SK-N-SH (cell line): ENCODE results near the gene HES2. TPM values are rescaled to one million over a fixed set of nuclear protein-coding genes. Genes with fewer than 3 reads are reported as not detected.

Source experiments
- CTCF ChIA-PET: fragments of 300-600, 350-600 bp; formaldehyde crosslinking; extraction: SDS; loops from one replicate; lab custom pipeline; 2021; lab: Yijun Ruan, JAX
- POLR2A ChIA-PET: fragments of 350-600 bp; sonication (Branson Sonifier 250); formaldehyde crosslinking; extraction: SDS; loops from one replicate; lab custom pipeline; 2020; ENCODE audit warnings: antibody characterized with exemption, inconsistent platforms; lab: Yijun Ruan, JAX
- DNase-seq: peaks from one replicate; pipeline ENCODE4 v3.0.0; 2012
- H2AFZ ChIP-seq: fragments of 200-600 bp; sonication (generic); 2 replicates; pipeline ENCODE4 v1.8.1; 2016; ENCODE audit warnings: antibody characterized with exemption, mild to moderate bottlenecking, low read depth
- H3F3A ChIP-seq: fragments of 200-600 bp; sonication (generic); replicated peaks from 2 replicates; pipeline ENCODE3; 2016; ENCODE audit warnings: antibody characterized with exemption, mild to moderate bottlenecking; ENCODE audit not compliant: insufficient read depth
- H3K27ac ChIP-seq, 2 experiments: fragments of 200-500 bp in 1 of 2; fragments of 200-600 bp in 1 of 2; sonication (Bioruptor generic) in 1 of 2; sonication (generic), shearing (Covaris generic) in 1 of 2; 2 replicates each; pipeline versions ENCODE4 v1.5.1 to v1.6.1; 2014 to 2016; ENCODE audit warnings: low read depth in 2 of 2, inconsistent platforms in 1 of 2, low read length in 1 of 2, mild to moderate bottlenecking in 1 of 2, mixed read lengths in 1 of 2
- H3K27me3 ChIP-seq: fragments of 200-600 bp; sonication (generic), shearing (Covaris generic); 2 replicates; pipeline ENCODE4 v1.6.1; 2016; ENCODE audit warnings: mixed run types; ENCODE audit not compliant: insufficient read depth
- H3K36me3 ChIP-seq, 2 experiments: fragments of 200-500 bp in 1 of 2; fragments of 200-600 bp in 1 of 2; sonication (Bioruptor generic) in 1 of 2; sonication (generic) in 1 of 2; replicated peaks in 1 of 2; 2 replicates each; pipeline versions ENCODE3 to v1.5.1; 2014 to 2016; ENCODE audit warnings: low read length in 1 of 2, mild to moderate bottlenecking in 1 of 2; ENCODE audit not compliant: insufficient read depth in 2 of 2, control insufficient read depth in 1 of 2
- H3K4me1 ChIP-seq, 2 experiments: fragments of 200-500 bp in 1 of 2; fragments of 200-600 bp in 1 of 2; sonication (Bioruptor generic) in 1 of 2; sonication (generic), shearing (Covaris generic) in 1 of 2; 2 replicates each; pipeline versions ENCODE4 v1.5.1 to v1.6.1; 2014 to 2016; ENCODE audit warnings: low read depth in 1 of 2, low read length in 1 of 2, mixed run types in 1 of 2; ENCODE audit not compliant: insufficient read depth in 2 of 2, control insufficient read depth in 1 of 2
- H3K4me2 ChIP-seq: fragments of 200-600 bp; sonication (generic), shearing (Covaris generic); 2 replicates; pipeline ENCODE4 v1.6.1; 2017; ENCODE audit warnings: mixed run types
- H3K4me3 ChIP-seq, 2 experiments: fragments of 200-500 bp in 1 of 2; fragments of 200-600 bp in 1 of 2; sonication (Bioruptor generic) in 1 of 2; sonication (generic), shearing (Covaris generic) in 1 of 2; 2 replicates each; pipeline versions ENCODE4 v1.5.1 to v1.8.1; 2014 to 2016; ENCODE audit warnings: low read depth in 2 of 2, inconsistent platforms in 1 of 2, low read length in 1 of 2, mild to moderate bottlenecking in 1 of 2, mixed read lengths in 1 of 2, moderate library complexity in 1 of 2
- H3K79me2 ChIP-seq: fragments of 200-600 bp; sonication (generic); 2 replicates; pipeline ENCODE4 v1.8.1; 2017; ENCODE audit warnings: mild to moderate bottlenecking; ENCODE audit not compliant: insufficient read depth
- H3K9ac ChIP-seq: fragments of 200-600 bp; sonication (generic); 2 replicates; pipeline ENCODE4 v1.6.1; 2017; ENCODE audit warnings: mixed run types
- H3K9me2 ChIP-seq: fragments of 200-600 bp; sonication (generic); 2 replicates; pipeline ENCODE4 v1.6.1; 2017; ENCODE audit warnings: mixed run types
- H3K9me3 ChIP-seq: fragments of 200-600 bp; sonication (generic); 2 replicates; pipeline ENCODE4 v1.6.1; 2017; ENCODE audit warnings: mixed run types, mild to moderate bottlenecking, moderate library complexity
- H4K20me1 ChIP-seq: fragments of 200-600 bp; sonication (generic); 2 replicates; pipeline ENCODE4 v1.6.1; 2017; ENCODE audit warnings: mild to moderate bottlenecking, mixed run types; ENCODE audit not compliant: insufficient read depth
- CHD2 ChIP-seq: fragments of 150-350 bp; IDR thresholded peaks from 2 replicates; pipeline ENCODE4 v1.6.1; 2018; ENCODE audit warnings: low read length; ENCODE audit not compliant: partially characterized antibody
- CTCF ChIP-seq: fragments of 200-600 bp; sonication (generic); IDR thresholded peaks from 2 replicates; pipeline ENCODE4 v1.6.1; 2017; ENCODE audit warnings: antibody characterized with exemption, mild to moderate bottlenecking, moderate library complexity
- ELF1 ChIP-seq: IDR thresholded peaks from 2 replicates; pipeline ENCODE4 v1.4.0; 2012
- EP300 ChIP-seq, 2 experiments: IDR thresholded peaks; 2 replicates each; pipeline versions ENCODE4 v1.4.0 to v1.6.1; 2012; ENCODE audit warnings: borderline replicate concordance in 1 of 2, low read depth in 1 of 2, low read length in 1 of 2
- EZH2phosphoT487 ChIP-seq: fragments of 200-600 bp; sonication (generic); IDR thresholded peaks from 2 replicates; pipeline ENCODE4 v1.6.1; 2017; ENCODE audit warnings: low read depth, mixed run types, mild to moderate bottlenecking, antibody characterized with exemption, moderate library complexity, borderline replicate concordance
- FOXJ3 ChIP-seq: sonication (generic); formaldehyde crosslinking; IDR thresholded peaks from 2 replicates; pipeline ENCODE4 v1.5.1; 2020; ENCODE audit warnings: mild to moderate bottlenecking, missing genetic modification reagents
- FOXM1 ChIP-seq: IDR thresholded peaks from 2 replicates; pipeline ENCODE4 v1.4.0; 2012; ENCODE audit warnings: low read depth, mild to moderate bottlenecking
- NFIC ChIP-seq: IDR thresholded peaks from 2 replicates; pipeline ENCODE4 v1.4.0; 2012; ENCODE audit warnings: borderline replicate concordance
- NRF1 ChIP-seq: IDR thresholded peaks from 2 replicates; pipeline ENCODE4 v1.6.1; 2012; ENCODE audit warnings: low read depth, mild to moderate bottlenecking, low read length
- PBX3 ChIP-seq: IDR thresholded peaks from 2 replicates; pipeline ENCODE4; 2012
- RXRA ChIP-seq: IDR thresholded peaks from 2 replicates; pipeline ENCODE4 v1.4.0; 2012; ENCODE audit warnings: low read depth, mild to moderate bottlenecking, borderline replicate concordance
- SIN3A ChIP-seq: IDR thresholded peaks from 2 replicates; pipeline ENCODE4 v1.6.1; 2012; ENCODE audit warnings: low read depth, mild to moderate bottlenecking, low read length, moderate library complexity, borderline replicate concordance
- SMC3 ChIP-seq: IDR thresholded peaks from 2 replicates; pipeline ENCODE4 v1.6.1; 2012; ENCODE audit warnings: low read depth, low read length, improper control_type of control experiment
- USF2 ChIP-seq: fragments of 150-350 bp; IDR thresholded peaks from 2 replicates; pipeline ENCODE4 v1.6.1; 2017; ENCODE audit warnings: antibody characterized with exemption, low read length, low read depth, borderline replicate concordance
- YY1 ChIP-seq: IDR thresholded peaks from 2 replicates; pipeline ENCODE4 v1.4.0; 2012; ENCODE audit warnings: low read depth, mild to moderate bottlenecking
- WGBS: methylation state at CpG from one replicate; pipeline ENCODE4 v1.1.6; 2017; ENCODE audit warnings: low lambda C conversion rate; 5-methylcytosine and 5-hydroxymethylcytosine counted together
- polyA plus RNA-seq, 3 experiments: library from polyadenylated mRNA; depleted of rRNA; stranded (reverse); fragments of >200 nt; gene quantifications; 2 replicates each; pipeline ENCODE4 v1.2.3, GENCODE V29; 2012

The HES2 gene
- polyA plus RNA-seq, 1 of the 3 experiments (the other 2 are of a cell fraction): 0.03 TPM

- 40% methylated on average over 9 of the region's 66 CpGs for WGBS
- no peaks in the 10 kb centered on the region for H3K79me2 ChIP-seq
- no peaks in the 10 kb centered on the region for H3K9me3 ChIP-seq
- no peak overlapping the region for H3K27ac ChIP-seq
- TF ChIP-seq PBX3: no peak
- no peak for TF ChIP-seq FOXM1
- no peak for TF ChIP-seq NRF1
- TF ChIP-seq NFIC: no peak
- TF ChIP-seq CTCF: no peak
- TF ChIP-seq SMC3: no peak
- TF ChIP-seq RXRA: no peak
- no peak for TF ChIP-seq FOXJ3 (CRISPR knock-in tag)
- TF ChIP-seq CHD2: no peak
- TF ChIP-seq EZH2phosphoT487: no peak
- TF ChIP-seq USF2: no peak
- TF ChIP-seq YY1: no peak
- TF ChIP-seq ELF1: no peak
- TF ChIP-seq SIN3A: no peak
- TF ChIP-seq EP300 (IDR thresholded peaks at IDR 0.05; ENCODE audit: borderline replicate concordance in 1 of 2, low read depth in 1 of 2, low read length in 1 of 2): no peak
- TF ChIP-seq, all 33 proteins: peak for 0
- H3F3A ChIP-seq: no peaks in the 10 kb centered on the region
- H3K4me1 ChIP-seq: no peaks in the 10 kb centered on the region; a peak in 1 of 4 replicates
- DNase-seq: peak; percentile 78
- ChIA-PET POLR2A (no interaction called here), CTCF (interaction anchor here (0.7 to 6.8 kb wide), 12 partner anchors 10 to 202 kb away, joined by 3 to 70 read pairs (median 4); partner anchors contain the start of genes NOL9 and TAS1R1)
- no peak overlapping the region for H3K9ac ChIP-seq
- H4K20me1 ChIP-seq: no peaks in the 10 kb centered on the region
- peaks cover 44% of the 10 kb centered on the region for H3K27me3 ChIP-seq
- no peak overlapping the region for H3K4me2 ChIP-seq
- H3K9me2 ChIP-seq: no peaks in the 10 kb centered on the region
- no peaks in the 10 kb centered on the region for H3K36me3 ChIP-seq
- peak overlapping the region in 1 of 2 experiments; percentile 12; a peak in 1 of 4 replicates for H3K4me3 ChIP-seq
- no peak overlapping the region for H2AFZ ChIP-seq
Observed at GRCh38 chr1:6448749-6449631, 29.3 kb upstream of the HES2 start.
